Mesenchymal stem cell (in vitro differentiated cells and primary cell): Measurements from ENCODE around the gene DLX2.
A peak's percentile ranks its signal among the peaks of the same experiment; 100 is the strongest.
"Not testable (repeated sequence)": the region's sequence is repeated elsewhere in the genome, so short reads cannot be mapped to it uniquely, and the experiment has no call there.

Experiments used
- DNase-seq: peaks from one replicate; pipeline ENCODE4 v3.0.0-alpha.2; 2013
- H2AFZ ChIP-seq: one replicate; pipeline ENCODE4 v1.6.1; 2013; ENCODE audit warnings: low read depth, mild to moderate bottlenecking, control low read depth, inconsistent platforms, low read length, moderate library complexity
- H2AK5ac ChIP-seq: 2 replicates; pipeline ENCODE4 v1.6.1; 2013; ENCODE audit warnings: low read length, moderate library complexity, mild to moderate bottlenecking, inconsistent platforms; ENCODE audit not compliant: severe bottlenecking
- H2BK120ac ChIP-seq: one replicate; pipeline ENCODE4 v1.6.1; 2013; ENCODE audit warnings: low read depth, mild to moderate bottlenecking, inconsistent platforms, low read length, moderate library complexity
- H2BK12ac ChIP-seq, 2 experiments: one replicate each; pipeline ENCODE4 v1.6.1; 2013; ENCODE audit warnings: inconsistent platforms in 2 of 2, low read length in 2 of 2, mild to moderate bottlenecking in 2 of 2, moderate library complexity in 2 of 2, control low read depth in 1 of 2
- H2BK15ac ChIP-seq: one replicate; pipeline ENCODE4 v1.6.1; 2013; ENCODE audit warnings: mild to moderate bottlenecking, low read depth, inconsistent platforms; ENCODE audit not compliant: poor library complexity, severe bottlenecking
- H2BK5ac ChIP-seq: 2 replicates; pipeline ENCODE4 v1.6.1; 2013; ENCODE audit warnings: low read depth, mild to moderate bottlenecking, low read length, control low read depth, inconsistent platforms; ENCODE audit not compliant: poor library complexity, severe bottlenecking
- H3K14ac ChIP-seq, 2 experiments: one replicate each; pipeline ENCODE4 v1.6.1; 2013; ENCODE audit warnings: inconsistent platforms in 2 of 2, low read length in 2 of 2, control low read depth in 1 of 2, mild to moderate bottlenecking in 1 of 2, moderate library complexity in 1 of 2
- H3K18ac ChIP-seq, 2 experiments: one replicate each; pipeline ENCODE4 v1.6.1; 2013; ENCODE audit warnings: inconsistent platforms in 2 of 2, low read length in 2 of 2, control low read depth in 1 of 2, low read depth in 1 of 2, mild to moderate bottlenecking in 1 of 2
- H3K23ac ChIP-seq, 2 experiments: one replicate each; pipeline ENCODE4 v1.6.1; 2013; ENCODE audit warnings: inconsistent platforms in 2 of 2, low read length in 2 of 2, mild to moderate bottlenecking in 2 of 2, moderate library complexity in 2 of 2, control low read depth in 1 of 2
- H3K27ac ChIP-seq: 2 replicates; pipeline ENCODE4 v1.5.1; 2013; ENCODE audit warnings: mild to moderate bottlenecking, moderate library complexity, low read length, control low read depth, inconsistent platforms; ENCODE audit not compliant: poor library complexity, severe bottlenecking
- H3K27me3 ChIP-seq, 2 experiments: 2 replicates each; pipeline versions ENCODE4 v1.6.1 to v1.7.0; 2013; ENCODE audit warnings: low read length in 2 of 2, mild to moderate bottlenecking in 2 of 2, moderate library complexity in 2 of 2, control low read depth in 1 of 2, inconsistent platforms in 1 of 2; ENCODE audit not compliant: control insufficient read depth in 1 of 2, insufficient read depth in 1 of 2
- H3K36me3 ChIP-seq, 2 experiments: 2 replicates each; pipeline versions ENCODE4 v1.6.1 to v1.7.0; 2013; ENCODE audit warnings: low read length in 2 of 2, control low read depth in 1 of 2, inconsistent platforms in 1 of 2, low read depth in 1 of 2, mild to moderate bottlenecking in 1 of 2; ENCODE audit not compliant: insufficient read depth in 2 of 2, control insufficient read depth in 1 of 2
- H3K4ac ChIP-seq, 2 experiments: one replicate each; pipeline ENCODE4 v1.6.1; 2013; ENCODE audit warnings: inconsistent platforms in 2 of 2, low read length in 2 of 2, mild to moderate bottlenecking in 2 of 2, moderate library complexity in 2 of 2, control low read depth in 1 of 2, low read depth in 1 of 2
- H3K4me1 ChIP-seq: 2 replicates; pipeline ENCODE4 v1.6.1; 2013; ENCODE audit warnings: low read depth, low read length, control low read depth; ENCODE audit not compliant: control insufficient read depth, insufficient read depth
- H3K4me2 ChIP-seq: 2 replicates; pipeline ENCODE4 v1.6.1; 2013; ENCODE audit warnings: low read length, mild to moderate bottlenecking, inconsistent platforms; ENCODE audit not compliant: poor library complexity, severe bottlenecking
- H3K4me3 ChIP-seq, 2 experiments: 2 replicates each; pipeline versions ENCODE4 v1.5.1 to v1.7.0; 2013; ENCODE audit warnings: low read length in 2 of 2, mild to moderate bottlenecking in 2 of 2, control low read depth in 1 of 2, low read depth in 1 of 2; ENCODE audit not compliant: insufficient read depth in 1 of 2
- H3K79me1 ChIP-seq: replicated peaks from 2 replicates; pipeline ENCODE4 v1.6.1; 2013; ENCODE audit warnings: mild to moderate bottlenecking, control low read depth, low read length, inconsistent platforms; ENCODE audit not compliant: poor library complexity, severe bottlenecking
- H3K9ac ChIP-seq: 2 replicates; pipeline ENCODE4 v1.7.0; 2013; ENCODE audit warnings: mild to moderate bottlenecking, low read length, moderate library complexity
- H3K9me3 ChIP-seq: 2 replicates; pipeline ENCODE4 v1.7.0; 2013; ENCODE audit warnings: mild to moderate bottlenecking, low read length; ENCODE audit not compliant: control insufficient read depth
- H4K8ac ChIP-seq: one replicate; pipeline ENCODE4 v1.6.1; 2013; ENCODE audit warnings: inconsistent platforms, mild to moderate bottlenecking, low read length, moderate library complexity
- H4K91ac ChIP-seq: one replicate; pipeline ENCODE4 v1.6.1; 2013; ENCODE audit warnings: mild to moderate bottlenecking, low read length, inconsistent platforms
- WGBS: methylation state at CpG from one replicate; pipeline ENCODE4 v1.1.7; 2013; ENCODE audit warnings: mixed read lengths; 5-methylcytosine and 5-hydroxymethylcytosine counted together

The DLX2 gene

DNA sequence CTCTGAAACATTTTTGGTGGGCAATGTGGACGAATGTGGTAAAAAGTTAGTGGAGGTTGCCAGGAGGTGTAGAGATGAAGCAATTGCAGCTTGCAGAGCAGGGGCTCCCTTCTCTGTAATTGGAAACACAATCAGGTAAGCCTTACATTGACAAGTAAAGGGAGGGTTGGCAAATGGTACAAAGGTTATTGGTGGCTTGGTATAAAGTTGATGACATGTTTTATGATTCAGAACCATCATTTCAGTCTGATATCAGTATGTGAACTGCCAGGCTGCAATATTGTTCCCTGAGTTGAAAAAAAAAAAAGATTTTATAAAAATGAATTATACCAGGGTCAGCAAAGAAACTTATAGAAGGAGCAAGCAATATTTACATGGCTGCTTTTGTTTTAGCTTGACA is 31.8 kb downstream of the DLX2 start:
- Histone ChIP-seq H2BK120ac (no peak overlapping the region), H3K18ac (no peak overlapping the region), H2AK5ac (no peak overlapping the region), H3K9ac (no peak overlapping the region), H4K8ac (no peak overlapping the region), H3K27me3 (no peaks in the 10 kb centered on the region), H3K27ac (no peak overlapping the region), H3K36me3 (no peaks in the 10 kb centered on the region), H3K4me2 (no peak overlapping the region), H3K9me3 (no peaks in the 10 kb centered on the region), H3K4me1 (no peaks in the 10 kb centered on the region), H3K23ac (no peak overlapping the region), H3K14ac (no peak overlapping the region), H3K4ac (no peak overlapping the region), H2BK5ac (no peak overlapping the region), H2AFZ (no peak overlapping the region), H4K91ac (no peak overlapping the region), H3K4me3 (no peak overlapping the region), H3K79me1 (no peaks in the 10 kb centered on the region), H2BK12ac (no peak overlapping the region), H2BK15ac (no peak overlapping the region)
- no peak for DNase-seq
- WGBS = 95% methylated on average over 1 of the region's 1 CpG

DNA sequence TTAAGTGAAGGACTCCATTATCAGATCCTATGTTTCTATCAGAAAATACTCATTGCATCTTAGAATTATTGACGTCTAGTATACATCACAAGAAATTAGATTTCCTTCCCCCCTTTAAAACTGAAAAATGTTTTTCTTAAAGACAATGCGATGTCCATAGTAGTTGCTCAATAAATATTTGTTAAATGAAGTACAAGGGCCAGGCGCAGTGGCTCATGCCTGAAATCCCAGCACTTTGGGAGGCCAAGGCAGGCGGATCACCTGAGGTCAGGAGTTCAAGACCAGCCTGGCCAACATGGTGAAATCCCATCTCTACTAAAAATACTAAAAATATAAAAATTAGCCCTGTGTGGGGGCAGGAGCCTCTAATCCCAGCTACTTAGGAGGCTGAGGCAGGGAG is 34.8 kb downstream of the DLX2 start:
- H3K79me1 ChIP-seq, H2AK5ac ChIP-seq, H3K4ac ChIP-seq, H3K4me1 ChIP-seq, H3K36me3 ChIP-seq, H3K9ac ChIP-seq, H3K23ac ChIP-seq, H2BK12ac ChIP-seq, H3K27me3 ChIP-seq, H2BK120ac ChIP-seq, H3K27ac ChIP-seq, H2AFZ ChIP-seq, H3K4me2 ChIP-seq, H3K18ac ChIP-seq, H4K91ac ChIP-seq, H3K9me3 ChIP-seq, H2BK15ac ChIP-seq, DNase-seq, H2BK5ac ChIP-seq, H3K4me3 ChIP-seq, H3K14ac ChIP-seq, H4K8ac ChIP-seq: not testable (repeated sequence)
- 100% methylated on average over 2 of the region's 4 CpGs for WGBS

DNA sequence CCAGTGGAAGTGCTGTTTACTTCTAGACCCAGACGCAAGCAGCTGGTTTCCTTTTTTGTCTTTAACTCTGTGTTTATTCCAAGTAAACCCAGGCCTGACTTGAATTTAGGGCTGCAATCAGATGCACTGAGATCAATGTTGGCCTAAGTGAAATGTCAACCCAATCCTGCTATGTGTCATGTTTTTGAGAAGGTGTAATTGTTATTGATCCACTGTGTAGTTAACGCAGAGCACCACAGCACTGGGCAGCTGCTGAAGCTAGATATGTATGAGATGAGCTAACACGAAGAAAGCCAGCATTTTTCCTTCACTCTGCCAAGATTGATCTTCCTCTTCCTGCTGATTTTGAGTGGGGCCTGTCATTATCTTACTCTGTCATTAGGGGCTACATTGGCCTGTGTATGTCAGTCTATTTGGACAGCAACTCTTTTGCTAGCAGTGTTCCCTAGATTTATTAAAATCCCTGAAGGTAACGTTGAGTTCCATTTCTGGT is 36.3 kb downstream of the DLX2 start:
- Histone ChIP-seq H2BK5ac (no peak overlapping the region), H3K23ac (no peak overlapping the region), H3K79me1 (no peaks in the 10 kb centered on the region), H3K4me1 (no peaks in the 10 kb centered on the region), H3K4me3 (no peak overlapping the region), H2BK12ac (no peak overlapping the region), H3K36me3 (no peaks in the 10 kb centered on the region), H4K91ac (no peak overlapping the region), H3K18ac (no peak overlapping the region), H2BK120ac (no peak overlapping the region), H4K8ac (peak overlapping the region; percentile 23), H3K9ac (no peak overlapping the region), H2AK5ac (no peak overlapping the region), H3K14ac (no peak overlapping the region), H2BK15ac (no peak overlapping the region), H3K4me2 (no peak overlapping the region), H3K27me3 (no peaks in the 10 kb centered on the region), H3K4ac (no peak overlapping the region), H3K9me3 (no peaks in the 10 kb centered on the region), H3K27ac (no peak overlapping the region), H2AFZ (peak overlapping the region; percentile 10)
- DNase-seq = no peak
- WGBS = 60% methylated on average over 3 of the region's 4 CpGs

DNA sequence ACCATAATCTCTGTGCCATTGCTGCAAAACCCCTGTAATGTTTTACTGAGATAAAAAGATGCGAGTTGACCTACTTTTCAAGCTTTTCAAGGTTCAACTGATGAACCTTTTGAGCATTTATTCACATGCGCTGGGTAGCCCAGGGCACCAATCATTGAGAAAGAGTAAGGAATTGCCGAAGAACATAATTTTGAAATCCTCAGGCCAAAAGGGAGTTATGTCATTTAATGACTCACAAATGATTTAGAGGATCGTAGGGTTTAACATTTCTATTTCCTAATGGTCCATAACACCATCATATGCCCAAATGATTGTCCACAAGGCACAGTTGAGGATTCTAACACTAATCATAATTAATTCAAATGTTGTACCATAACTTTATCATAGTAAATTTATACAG is 37.6 kb downstream of the DLX2 start:
- 96% methylated on average over 3 of the region's 4 CpGs for WGBS
- Histone ChIP-seq H2BK120ac (no peak overlapping the region), H4K91ac (no peak overlapping the region), H3K79me1 (no peaks in the 10 kb centered on the region), H3K14ac (no peak overlapping the region), H3K23ac (no peak overlapping the region), H3K9me3 (no peaks in the 10 kb centered on the region), H2BK15ac (no peak overlapping the region), H3K4me1 (no peaks in the 10 kb centered on the region), H3K4ac (no peak overlapping the region), H3K9ac (no peak overlapping the region), H2AK5ac (no peak overlapping the region), H3K27me3 (no peaks in the 10 kb centered on the region), H2BK5ac (no peak overlapping the region), H3K27ac (no peak overlapping the region), H2BK12ac (no peak overlapping the region), H2AFZ (no peak overlapping the region), H3K4me2 (no peak overlapping the region), H3K36me3 (no peaks in the 10 kb centered on the region), H4K8ac (no peak overlapping the region), H3K18ac (no peak overlapping the region), H3K4me3 (no peak overlapping the region)
- DNase-seq = no peak
